MM.1S (cell line): ENCODE results near the gene NLGN4Y.

Experiments
- DNase-seq: peaks from one replicate; pipeline ENCODE4 v3.0.0-alpha.2; 2015
- H2AFZ ChIP-seq: fragments of 300-600 bp; sonication (generic); 2 replicates; pipeline ENCODE4 v1.6.0; 2016; ENCODE audit warnings: antibody characterized with exemption, low read length
- H3F3A ChIP-seq: fragments of 300-600 bp; sonication (generic); 2 replicates; pipeline ENCODE4 v1.6.1; 2016; ENCODE audit warnings: mild to moderate bottlenecking, antibody characterized with exemption, low read length, moderate library complexity, mixed read lengths; ENCODE audit not compliant: insufficient read depth
- H3K27ac ChIP-seq: fragments of 300-600 bp; sonication (generic); 2 replicates; pipeline ENCODE4 v1.5.1; 2016; ENCODE audit warnings: mild to moderate bottlenecking, low read length
- H3K27me3 ChIP-seq: fragments of 300-600 bp; sonication (generic); replicated peaks from 2 replicates; pipeline ENCODE4 v1.6.0; 2016; ENCODE audit warnings: low read length; ENCODE audit not compliant: insufficient read depth
- H3K36me3 ChIP-seq: fragments of 300-600 bp; sonication (generic); replicated peaks from 2 replicates; pipeline ENCODE4 v1.6.1; 2016; ENCODE audit warnings: mild to moderate bottlenecking, low read length, mixed read lengths; ENCODE audit not compliant: insufficient read depth
- H3K4me1 ChIP-seq: fragments of 300-600 bp; sonication (generic); 2 replicates; pipeline ENCODE4 v1.6.1; 2016; ENCODE audit warnings: low read length, mixed read lengths
- H3K4me2 ChIP-seq: fragments of 300-600 bp; sonication (generic); 2 replicates; pipeline ENCODE4 v1.6.0; 2016; ENCODE audit warnings: low read depth, low read length
- H3K4me3 ChIP-seq: fragments of 300-600 bp; sonication (generic); 2 replicates; pipeline ENCODE4 v1.5.1; 2016; ENCODE audit warnings: low read length, mixed read lengths
- H3K79me2 ChIP-seq: fragments of 300-600 bp; sonication (generic); 2 replicates; pipeline ENCODE4 v1.6.1; 2016; ENCODE audit warnings: mixed run types, low read length, mixed read lengths
- H3K9ac ChIP-seq: fragments of 300-600 bp; sonication (generic); 2 replicates; pipeline ENCODE4 v1.6.1; 2016; ENCODE audit warnings: low read length, mixed read lengths
- H3K9me2 ChIP-seq: fragments of 300-600 bp; sonication (generic); replicated peaks from 2 replicates; pipeline ENCODE4 v1.6.1; 2016; ENCODE audit warnings: mild to moderate bottlenecking, low read length, mixed read lengths; ENCODE audit not compliant: insufficient read depth
- H3K9me3 ChIP-seq: fragments of 300-600 bp; sonication (generic); replicated peaks from 2 replicates; pipeline ENCODE4 v1.6.1; 2016; ENCODE audit warnings: mild to moderate bottlenecking, low read length, mixed read lengths; ENCODE audit not compliant: insufficient read depth
- H4K20me1 ChIP-seq: fragments of 300-600 bp; sonication (generic); 2 replicates; pipeline ENCODE4 v1.6.1; 2016; ENCODE audit warnings: mild to moderate bottlenecking, low read length, moderate library complexity, mixed read lengths; ENCODE audit not compliant: insufficient read depth
- CTCF ChIP-seq: fragments of 300-600 bp; sonication (generic); IDR thresholded peaks from 2 replicates; pipeline ENCODE4 v1.5.1; 2016; ENCODE audit warnings: antibody characterized with exemption, low read length, mixed read lengths
- EZH2 ChIP-seq: fragments of 300-600 bp; sonication (generic); optimal IDR thresholded peaks from 2 replicates; pipeline ENCODE3; 2017; ENCODE audit warnings: low read depth, mild to moderate bottlenecking, antibody characterized with exemption, low read length, mixed read lengths
- EZH2phosphoT487 ChIP-seq: fragments of 300-600 bp; sonication (generic); IDR thresholded peaks from 2 replicates; pipeline ENCODE4 v1.6.1; 2018; ENCODE audit warnings: antibody characterized with exemption, low read length

The NLGN4Y gene

GRCh38 chrY:14637551-14637950, 113.2 kb downstream of the NLGN4Y start:
- Histone ChIP-seq H3K36me3 (no peaks in the 10 kb centered on the region), H3K4me1 (no peaks in the 10 kb centered on the region), H3K79me2 (no peaks in the 10 kb centered on the region), H3K9me3 (no peaks in the 10 kb centered on the region), H3K27ac (no peak overlapping the region), H3K9me2 (no peaks in the 10 kb centered on the region), H3K9ac (no peak overlapping the region), H3F3A (no peaks in the 10 kb centered on the region), H2AFZ (no peak overlapping the region), H3K4me2 (no peak overlapping the region), H4K20me1 (no peaks in the 10 kb centered on the region), H3K27me3 (no peaks in the 10 kb centered on the region), H3K4me3 (no peak overlapping the region)
- TF ChIP-seq CTCF: no peak
- TF ChIP-seq EZH2phosphoT487: no peak
- TF ChIP-seq EZH2: no peak
- no peak for DNase-seq

GRCh38 chrY:14641853-14642252, 117.5 kb downstream of the NLGN4Y start:
- DNase-seq: no peak
- Histone ChIP-seq H3K9me2 (no peaks in the 10 kb centered on the region), H3K27ac (no peak overlapping the region), H3K79me2 (no peaks in the 10 kb centered on the region), H3K9me3 (no peaks in the 10 kb centered on the region), H3K27me3 (no peaks in the 10 kb centered on the region), H3K4me3 (no peak overlapping the region), H3K4me1 (no peaks in the 10 kb centered on the region), H2AFZ (no peak overlapping the region), H3K9ac (no peak overlapping the region), H3K4me2 (no peak overlapping the region), H3F3A (no peaks in the 10 kb centered on the region), H3K36me3 (no peaks in the 10 kb centered on the region), H4K20me1 (no peaks in the 10 kb centered on the region)
- TF ChIP-seq EZH2 (no peak), CTCF (no peak), EZH2phosphoT487 (no peak)

GRCh38 chrY:14644157-14644952, 120.0 kb downstream of the NLGN4Y start:
- Histone ChIP-seq H3K9me2 (no peaks in the 10 kb centered on the region), H3K4me1 (no peaks in the 10 kb centered on the region), H3K27me3 (no peaks in the 10 kb centered on the region), H2AFZ (no peak overlapping the region), H3K79me2 (no peaks in the 10 kb centered on the region), H4K20me1 (no peaks in the 10 kb centered on the region), H3K4me3 (no peak overlapping the region), H3F3A (no peaks in the 10 kb centered on the region), H3K9ac (no peak overlapping the region), H3K9me3 (no peaks in the 10 kb centered on the region), H3K36me3 (no peaks in the 10 kb centered on the region), H3K27ac (no peak overlapping the region), H3K4me2 (no peak overlapping the region)
- TF ChIP-seq EZH2 (no peak), EZH2phosphoT487 (no peak), CTCF (no peak)
- no peak for DNase-seq
